GM18870 (cell line): ENCODE measurements around the gene PMFBP1.
A peak's percentile ranks its signal among the peaks of the same experiment; 100 is the strongest.

Experiments
- ATAC-seq: cut with Tn5 transposase; IDR thresholded peaks from one replicate; pipeline ENCODE4 v1.9.1; 2021; ENCODE audit warnings: moderate library complexity; ENCODE audit not compliant: unreplicated experiment

Gene PMFBP1

GRCh38 chr16:72134507-72134906 lies 37.4 kb downstream of the PMFBP1 start:
- no peak for ATAC-seq

GRCh38 chr16:72132726-72133125 lies 39.2 kb downstream of the PMFBP1 start:
- no peak for ATAC-seq

- ATAC-seq: no peak
Observed at GRCh38 chr16:72131036-72131435, 40.9 kb downstream of the PMFBP1 start.

- ATAC-seq: no peak
Observed at GRCh38 chr16:72129976-72130656, 41.8 kb downstream of the PMFBP1 start.

GRCh38 chr16:72128701-72129100 lies 43.3 kb downstream of the PMFBP1 start:
- ATAC-seq: no peak

- no peak for ATAC-seq
Observed at GRCh38 chr16:72126429-72126765, 45.6 kb downstream of the PMFBP1 start.

- no peak for ATAC-seq
Observed at GRCh38 chr16:72125635-72126428, 46.1 kb downstream of the PMFBP1 start.

GRCh38 chr16:72124761-72125634 lies 47.0 kb downstream of the PMFBP1 start:
- ATAC-seq: peak; percentile 52

- ATAC-seq: no peak
Observed at GRCh38 chr16:72124148-72124547, 47.8 kb downstream of the PMFBP1 start.

GRCh38 chr16:72123426-72123825 lies 48.5 kb downstream of the PMFBP1 start:
- ATAC-seq: no peak

GRCh38 chr16:72122916-72123315 lies 49.0 kb downstream of the PMFBP1 start:
- ATAC-seq: no peak

- no peak for ATAC-seq
Observed at GRCh38 chr16:72122308-72122707, 49.6 kb downstream of the PMFBP1 start.

GRCh38 chr16:72120026-72120425 lies 51.9 kb downstream of the PMFBP1 start:
- ATAC-seq: no peak

GRCh38 chr16:72113616-72113945 lies 58.4 kb downstream of the PMFBP1 start:
- no peak for ATAC-seq

GRCh38 chr16:72112906-72113615 lies 58.9 kb downstream of the PMFBP1 start:
- ATAC-seq: no peak

- no peak for ATAC-seq
Observed at GRCh38 chr16:72112452-72112792, 59.5 kb downstream of the PMFBP1 start.

GRCh38 chr16:72111657-72112451 lies 60.1 kb downstream of the PMFBP1 start:
- no peak for ATAC-seq

GRCh38 chr16:72110662-72111615 lies 61.0 kb downstream of the PMFBP1 start:
- no peak for ATAC-seq

GRCh38 chr16:72109966-72110530 lies 61.9 kb downstream of the PMFBP1 start:
- no peak for ATAC-seq
